ENCODE results near the gene FAM89B.

Gene FAM89B

DNA sequence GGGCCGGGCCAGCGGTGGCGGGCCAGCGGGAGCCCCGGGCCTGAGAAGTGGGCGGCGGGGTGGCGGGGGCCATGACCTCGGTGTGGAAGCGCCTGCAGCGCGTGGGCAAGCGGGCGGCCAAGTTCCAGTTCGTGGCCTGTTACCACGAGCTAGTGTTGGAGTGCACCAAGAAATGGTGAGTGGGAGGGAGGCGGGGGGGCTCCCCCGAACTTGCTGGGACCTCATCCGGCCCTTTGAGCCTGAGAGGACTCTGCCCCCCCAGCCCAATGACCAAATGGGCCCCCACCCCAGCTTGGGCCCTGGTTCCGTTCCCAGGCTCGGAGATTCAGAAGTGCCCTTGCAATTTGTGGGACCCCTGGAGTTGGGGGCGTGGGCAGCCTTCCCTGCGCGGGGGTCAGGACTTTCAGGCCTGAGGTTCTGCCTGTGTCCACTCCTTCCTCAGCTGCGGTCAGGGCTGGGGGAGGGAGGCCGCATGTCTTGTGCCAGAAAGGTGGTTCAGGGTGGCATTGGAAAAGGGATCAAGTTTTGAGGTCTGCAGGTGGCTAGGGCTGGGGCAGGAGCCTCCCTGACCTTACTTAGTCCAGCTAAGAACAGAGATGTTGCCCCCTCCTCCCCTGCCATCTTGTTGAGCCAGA is 4.0 kb downstream of the FAM89B start:
- no peak for TF ChIP-seq POLR2AphosphoS5 (IDR thresholded peaks at IDR 0.05; ENCODE audit: low read depth, low read length)

DNA sequence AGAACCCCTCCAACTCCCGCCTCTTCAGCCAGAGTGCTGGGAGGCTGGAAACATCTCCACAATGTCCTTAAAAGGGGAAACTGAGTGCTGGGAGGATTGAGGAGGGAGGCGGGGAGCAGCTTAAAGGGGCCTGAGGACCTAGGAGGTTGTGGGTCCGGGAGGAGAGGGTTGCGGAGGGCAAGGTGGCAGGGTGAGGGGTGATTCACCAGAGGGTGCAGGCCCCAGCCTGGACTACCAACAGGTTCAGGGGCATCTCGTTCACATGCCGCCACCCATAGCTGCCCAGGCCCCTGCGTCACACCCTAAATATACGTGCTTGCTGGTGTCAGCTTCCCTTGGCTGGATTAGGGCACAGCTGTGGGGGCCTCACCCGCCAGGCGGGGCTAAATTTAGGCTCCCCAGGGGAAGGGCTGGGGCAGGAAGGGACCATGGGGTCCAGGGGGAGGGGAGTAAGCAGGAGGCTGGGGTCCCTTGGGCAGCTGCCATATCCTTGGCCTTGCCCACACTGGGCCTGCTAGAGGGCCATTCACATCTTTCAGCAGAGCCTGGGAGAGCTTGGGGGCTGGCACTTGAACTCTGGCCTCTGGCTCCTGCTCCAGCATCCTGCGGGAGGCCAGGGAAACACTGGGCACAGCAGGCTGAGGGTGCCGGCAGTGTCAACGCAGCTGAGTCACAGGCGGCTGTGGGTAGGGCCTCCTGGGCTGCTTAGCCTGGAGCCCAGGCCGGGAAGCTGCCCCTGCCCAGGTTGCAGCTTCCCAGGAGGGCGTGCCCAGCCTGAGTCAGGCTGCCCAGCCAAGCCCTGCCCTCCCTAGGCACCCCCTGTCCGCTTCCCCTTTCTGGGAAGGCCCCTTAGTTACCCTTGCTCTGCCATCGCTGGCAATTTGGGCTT is 4.8 kb downstream of the FAM89B start:
- no peak for TF ChIP-seq SIN3A (IDR thresholded peaks at IDR 0.05; ENCODE audit: borderline replicate concordance, insufficient read depth, low read length)
- no peak for TF ChIP-seq FOXP2 (optimal IDR thresholded peaks at IDR 0.05; ENCODE audit: borderline replicate concordance, extremely low read depth, extremely low read length, insufficient read depth)
- no peak for TF ChIP-seq TAF1 (IDR thresholded peaks at IDR 0.05; ENCODE audit: borderline replicate concordance, insufficient read depth, low read length)
- TF ChIP-seq POLR2AphosphoS5 (IDR thresholded peaks at IDR 0.05; ENCODE audit: low read depth, low read length), result no peak
- no peak for TF ChIP-seq REST (IDR thresholded peaks at IDR 0.05; ENCODE audit: insufficient read depth in 1 of 2, low read depth in 2 of 2, low read length in 2 of 2)

GRCh38 chr11:65577756-65578109 is 5.4 kb downstream of the FAM89B start:
- TF ChIP-seq SIN3A (IDR thresholded peaks at IDR 0.05; ENCODE audit: borderline replicate concordance, insufficient read depth, low read length) (no peak), TAF1 (IDR thresholded peaks at IDR 0.05; ENCODE audit: borderline replicate concordance, insufficient read depth, low read length) (no peak), REST (IDR thresholded peaks at IDR 0.05; ENCODE audit: insufficient read depth in 1 of 2, low read depth in 2 of 2, low read length in 2 of 2) (no peak), POLR2AphosphoS5 (IDR thresholded peaks at IDR 0.05; ENCODE audit: low read depth, low read length) (no peak), FOXP2 (optimal IDR thresholded peaks at IDR 0.05; ENCODE audit: borderline replicate concordance, extremely low read depth, extremely low read length, insufficient read depth) (no peak)

DNA sequence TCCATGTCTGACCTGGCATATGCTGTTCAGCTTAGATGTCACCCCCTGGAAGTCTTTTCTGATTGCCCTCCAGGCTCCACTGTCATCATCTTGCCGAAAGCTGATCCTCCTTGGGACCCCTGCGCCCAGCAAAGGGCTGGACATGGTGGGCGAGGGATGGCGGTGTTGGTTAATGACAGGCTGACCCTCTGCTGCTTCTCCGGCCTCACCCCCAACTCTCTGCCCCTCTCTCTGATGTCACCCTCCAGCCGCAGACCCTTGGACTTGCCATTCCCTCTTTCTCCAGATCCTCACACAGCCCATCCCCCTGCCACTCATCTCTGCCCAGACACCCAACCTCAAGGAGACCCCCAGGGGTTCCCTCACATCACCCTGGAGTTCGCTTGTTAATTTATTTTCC is 5.8 kb downstream of the FAM89B start:
- TF ChIP-seq SIN3A (IDR thresholded peaks at IDR 0.05; ENCODE audit: borderline replicate concordance, insufficient read depth, low read length) (no peak), REST (IDR thresholded peaks at IDR 0.05; ENCODE audit: insufficient read depth in 1 of 2, low read depth in 2 of 2, low read length in 2 of 2) (no peak), FOXP2 (optimal IDR thresholded peaks at IDR 0.05; ENCODE audit: borderline replicate concordance, extremely low read depth, extremely low read length, insufficient read depth) (no peak), POLR2AphosphoS5 (IDR thresholded peaks at IDR 0.05; ENCODE audit: low read depth, low read length) (no peak), TAF1 (IDR thresholded peaks at IDR 0.05; ENCODE audit: borderline replicate concordance, insufficient read depth, low read length) (no peak)

DNA sequence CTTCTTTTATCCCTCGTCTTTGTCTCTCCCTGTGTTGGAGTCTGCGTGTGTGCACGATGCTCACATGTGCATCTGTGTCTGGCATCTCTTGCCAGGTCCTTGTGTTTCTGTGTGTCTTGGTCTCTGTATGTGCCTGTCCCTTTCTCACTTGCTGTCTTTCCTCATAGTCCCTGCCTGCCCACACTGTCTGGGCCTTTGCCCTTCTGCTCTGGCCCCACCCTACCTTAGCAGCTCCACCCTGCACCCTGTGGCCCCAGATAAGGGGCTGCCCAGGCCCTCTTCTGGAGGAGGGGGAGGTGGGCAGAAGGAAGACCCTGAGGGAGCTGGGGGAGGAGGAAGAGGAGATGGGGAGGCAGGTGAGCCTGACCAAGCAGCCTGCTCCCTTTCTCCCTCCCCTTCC is 6.3 kb downstream of the FAM89B start:
- TF ChIP-seq POLR2AphosphoS5 (IDR thresholded peaks at IDR 0.05; ENCODE audit: low read depth, low read length) (no peak), FOXP2 (optimal IDR thresholded peaks at IDR 0.05; ENCODE audit: borderline replicate concordance, extremely low read depth, extremely low read length, insufficient read depth) (no peak)

GRCh38 chr11:65579291-65579690 is 7.0 kb downstream of the FAM89B start:
- TF ChIP-seq REST (IDR thresholded peaks at IDR 0.05; ENCODE audit: insufficient read depth in 1 of 2, low read depth in 2 of 2, low read length in 2 of 2) (no peak), TAF1 (IDR thresholded peaks at IDR 0.05; ENCODE audit: borderline replicate concordance, insufficient read depth, low read length) (no peak), FOXP2 (optimal IDR thresholded peaks at IDR 0.05; ENCODE audit: borderline replicate concordance, extremely low read depth, extremely low read length, insufficient read depth) (no peak), SIN3A (IDR thresholded peaks at IDR 0.05; ENCODE audit: borderline replicate concordance, insufficient read depth, low read length) (no peak)
